Stimulated activated CD4-positive, alpha-beta T cell treated with anti-CD3 and anti-CD28 coated beads, TNF-alpha, amount 100 ng/mL, for 48 hours (primary cell): ENCODE results near the gene CGRRF1.

ENCODE experiments used
- DNase-seq, 3 donors: peaks; one replicate each; pipeline ENCODE4 v3.0.0-alpha.2; 2020; ENCODE audit warnings: low read depth in 3 of 3

Gene CGRRF1

GRCh38 chr14:54577494-54577893, 67.8 kb downstream of the CGRRF1 start:
- DNase-seq, result no peak

- DNase-seq, result no peak
Measured at GRCh38 chr14:54577977-54578376, 68.3 kb downstream of the CGRRF1 start.

- no peak for DNase-seq
Measured at GRCh38 chr14:54579621-54580020, 69.9 kb downstream of the CGRRF1 start.

- no peak for DNase-seq
Measured at GRCh38 chr14:54580933-54581332, 71.2 kb downstream of the CGRRF1 start.

GRCh38 chr14:54582334-54582733, 72.6 kb downstream of the CGRRF1 start:
- no peak for DNase-seq

- no peak for DNase-seq
Measured at GRCh38 chr14:54584097-54584496, 74.4 kb downstream of the CGRRF1 start.

GRCh38 chr14:54585214-54585613, 75.5 kb downstream of the CGRRF1 start:
- DNase-seq, result no peak
